Measurements from ENCODE around the gene CPT1B.

DNA sequence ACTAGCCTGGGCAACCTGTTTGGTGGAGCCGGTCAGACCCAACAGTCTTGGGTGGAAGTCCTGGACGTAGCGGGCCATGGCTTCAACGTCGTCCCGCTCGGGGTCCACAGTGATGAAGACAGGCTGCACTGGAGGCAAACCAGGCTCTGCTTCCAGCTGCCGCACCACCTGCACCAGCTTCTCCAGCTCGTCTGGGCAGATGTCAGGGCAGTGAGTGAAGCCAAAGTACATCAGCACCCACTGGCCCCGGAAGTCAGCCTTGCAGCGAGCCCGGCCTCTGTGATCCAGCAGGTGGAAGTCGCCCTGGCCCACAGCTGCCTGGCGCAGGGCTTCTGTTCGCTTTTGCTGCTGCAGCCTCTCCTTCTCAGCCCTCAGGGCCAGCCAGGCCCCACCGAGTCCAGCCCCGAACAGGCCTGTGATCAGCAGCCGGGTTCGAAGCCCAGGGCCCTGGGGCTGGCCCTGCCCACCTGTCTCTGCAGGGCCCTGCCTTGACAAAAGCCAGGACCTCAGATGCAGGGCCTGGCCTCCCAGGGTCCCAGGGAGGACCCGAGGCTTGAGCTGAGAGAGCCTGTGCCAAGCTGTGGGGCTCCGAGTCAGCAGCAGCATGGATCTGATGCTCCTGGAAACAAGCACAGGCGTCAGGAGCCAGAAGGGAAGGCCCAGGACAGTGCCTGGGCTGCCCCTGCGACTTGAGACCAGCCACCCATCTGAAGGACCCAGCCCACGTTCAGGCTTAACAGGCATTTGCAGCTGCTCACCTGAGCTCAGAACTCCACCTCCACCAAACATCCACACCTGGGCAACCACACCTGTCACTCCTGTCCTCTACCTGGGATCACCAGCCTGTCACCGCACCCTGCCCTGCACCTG, 54.2 kb downstream of the CPT1B start:
- no peak for TF ChIP-seq EZH2 (IDR thresholded peaks at IDR 0.05; ENCODE audit: borderline replicate concordance, low read depth, low read length, poor library complexity, severe bottlenecking)
- TF ChIP-seq, protein P1, sequence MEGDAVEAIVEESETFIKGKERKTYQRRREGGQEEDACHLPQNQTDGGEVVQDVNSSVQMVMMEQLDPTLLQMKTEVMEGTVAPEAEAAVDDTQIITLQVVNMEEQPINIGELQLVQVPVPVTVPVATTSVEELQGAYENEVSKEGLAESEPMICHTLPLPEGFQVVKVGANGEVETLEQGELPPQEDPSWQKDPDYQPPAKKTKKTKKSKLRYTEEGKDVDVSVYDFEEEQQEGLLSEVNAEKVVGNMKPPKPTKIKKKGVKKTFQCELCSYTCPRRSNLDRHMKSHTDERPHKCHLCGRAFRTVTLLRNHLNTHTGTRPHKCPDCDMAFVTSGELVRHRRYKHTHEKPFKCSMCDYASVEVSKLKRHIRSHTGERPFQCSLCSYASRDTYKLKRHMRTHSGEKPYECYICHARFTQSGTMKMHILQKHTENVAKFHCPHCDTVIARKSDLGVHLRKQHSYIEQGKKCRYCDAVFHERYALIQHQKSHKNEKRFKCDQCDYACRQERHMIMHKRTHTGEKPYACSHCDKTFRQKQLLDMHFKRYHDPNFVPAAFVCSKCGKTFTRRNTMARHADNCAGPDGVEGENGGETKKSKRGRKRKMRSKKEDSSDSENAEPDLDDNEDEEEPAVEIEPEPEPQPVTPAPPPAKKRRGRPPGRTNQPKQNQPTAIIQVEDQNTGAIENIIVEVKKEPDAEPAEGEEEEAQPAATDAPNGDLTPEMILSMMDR (conservative IDR thresholded peaks at IDR 0.05; ENCODE audit: low read depth, low read length), result no peak
